NCI-H146 (cell line): Measurements from ENCODE around the gene TTC3.
"Not testable (repeated sequence)": the region's sequence is repeated elsewhere in the genome, so short reads cannot be mapped to it uniquely, and the experiment has no call there.

Experiments used
- DNase-seq: peaks from one replicate; lab custom pipeline; 2025; lab: John Stamatoyannopoulos, UW

The TTC3 gene

DNA sequence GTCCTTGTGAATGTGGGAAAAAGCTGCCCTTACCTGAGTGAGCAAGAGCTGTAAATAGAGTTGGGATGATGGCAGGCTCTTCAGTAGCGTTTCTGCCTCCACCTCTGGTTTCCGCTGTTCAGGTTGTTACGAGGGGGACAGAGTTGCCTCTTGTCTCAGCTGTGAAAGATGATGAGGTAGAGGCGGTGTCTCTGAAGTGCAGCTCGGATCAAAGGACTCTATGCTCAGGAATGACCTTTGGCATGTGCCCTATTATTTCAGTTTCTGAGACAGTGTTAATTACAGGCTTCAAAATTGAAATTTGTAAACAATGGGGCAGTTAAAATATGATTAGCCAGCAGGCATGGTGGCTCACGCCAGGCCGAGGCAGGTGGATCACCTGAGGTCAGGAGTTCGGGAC, 123.8 kb downstream of the TTC3 start:
- peak; percentile 14 for DNase-seq

DNA sequence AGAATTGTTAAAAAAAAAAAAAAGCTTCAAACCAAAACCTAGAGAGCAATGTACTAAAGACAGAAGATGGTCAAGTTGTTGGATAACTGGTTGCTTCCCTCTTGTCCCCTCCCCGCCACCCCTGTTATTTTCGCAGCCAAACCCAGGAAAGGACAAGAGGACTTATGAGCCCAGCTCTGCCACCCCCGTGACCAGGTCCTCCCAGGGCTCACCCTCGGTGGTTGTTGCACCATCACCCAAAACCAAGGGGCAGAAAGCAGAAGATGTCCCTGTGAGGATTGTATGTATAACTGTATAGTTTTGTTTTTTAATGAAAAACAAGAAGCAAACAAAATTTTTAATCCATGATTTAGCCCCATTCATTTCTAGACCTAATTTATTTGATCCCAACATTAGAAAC, 124.7 kb downstream of the TTC3 start:
- no peak for DNase-seq

DNA sequence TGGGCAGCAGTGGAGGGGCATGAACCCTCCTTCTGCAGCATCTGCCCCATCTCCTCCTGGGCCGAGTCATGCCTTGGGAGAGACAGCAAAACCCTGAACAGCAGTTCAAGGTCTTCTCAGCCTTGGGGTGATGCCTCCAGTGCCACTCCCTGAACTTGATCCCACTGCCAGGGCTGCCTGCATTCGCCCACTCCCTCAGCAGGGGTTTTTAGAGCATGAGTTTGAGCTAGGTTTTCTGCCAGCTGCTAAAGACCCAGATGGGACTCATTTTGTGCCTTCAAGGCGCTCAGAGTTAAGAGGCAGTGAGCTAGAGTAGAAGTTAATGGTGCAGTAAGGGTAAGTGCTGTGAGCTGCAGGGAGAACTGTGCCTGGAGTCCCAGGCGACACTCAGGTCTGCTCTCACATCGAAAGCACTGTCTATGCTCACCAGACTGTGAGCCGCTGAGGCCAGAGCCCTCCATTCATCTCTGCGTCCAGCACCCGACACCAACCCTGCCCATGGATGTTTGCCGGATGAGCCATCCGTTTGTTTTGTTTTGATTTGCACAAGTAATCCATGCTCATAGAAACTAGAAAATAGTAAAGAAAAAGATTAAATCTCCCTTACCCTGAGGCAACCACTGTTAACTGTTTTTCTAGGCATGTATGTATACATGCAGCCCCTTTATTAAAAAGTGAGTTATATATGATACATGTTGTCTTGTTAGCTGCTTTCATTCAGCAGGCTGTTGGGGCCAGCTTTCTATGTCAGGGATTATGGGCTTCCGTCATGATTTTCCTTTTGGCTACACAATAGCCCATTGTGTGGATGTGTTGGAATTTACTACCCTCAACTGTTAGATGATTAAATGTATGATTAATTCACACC, 126.2 kb downstream of the TTC3 start:
- no peak for DNase-seq

DNA sequence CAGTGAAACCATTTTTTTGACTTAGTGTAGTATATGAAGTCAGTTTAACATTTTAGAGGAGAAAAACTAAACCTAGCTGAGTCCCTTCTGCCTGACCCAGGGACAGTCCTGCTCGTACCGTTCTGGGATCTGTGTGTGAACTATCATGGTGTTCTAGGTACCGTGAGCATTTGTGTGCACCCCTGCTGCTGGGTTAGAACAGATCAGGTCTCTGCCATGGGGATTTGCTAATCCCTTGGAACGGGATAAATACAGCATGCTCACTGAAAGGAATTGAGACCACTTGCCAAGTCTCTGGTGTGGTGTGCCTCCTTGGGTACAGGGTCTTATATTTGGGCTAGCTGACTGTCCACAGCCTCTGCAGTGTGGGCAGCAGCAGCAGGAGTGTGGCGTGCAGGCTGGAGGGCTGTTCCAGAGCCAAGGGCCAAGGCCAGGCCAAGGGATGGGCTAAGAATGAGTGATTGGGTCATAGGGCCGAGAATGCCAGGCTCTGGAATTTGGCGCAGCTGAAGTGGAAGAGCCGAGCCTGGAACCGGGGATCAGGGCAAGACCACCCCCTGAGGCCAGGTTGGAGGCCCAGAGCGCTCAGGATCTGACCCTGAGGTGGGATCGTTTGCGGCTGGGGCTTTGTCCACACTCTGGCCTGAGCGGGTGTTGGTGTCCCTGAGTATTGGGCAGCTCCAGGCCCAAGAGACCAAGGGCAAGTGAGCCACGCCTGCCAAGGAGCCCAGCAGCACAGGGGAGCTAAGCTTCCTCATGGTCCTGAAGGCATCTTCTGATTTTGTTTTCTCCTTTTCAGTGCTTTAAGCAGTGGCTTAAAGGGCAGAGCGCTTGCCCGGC, 127.8 kb downstream of the TTC3 start:
- DNase-seq: no peak

DNA sequence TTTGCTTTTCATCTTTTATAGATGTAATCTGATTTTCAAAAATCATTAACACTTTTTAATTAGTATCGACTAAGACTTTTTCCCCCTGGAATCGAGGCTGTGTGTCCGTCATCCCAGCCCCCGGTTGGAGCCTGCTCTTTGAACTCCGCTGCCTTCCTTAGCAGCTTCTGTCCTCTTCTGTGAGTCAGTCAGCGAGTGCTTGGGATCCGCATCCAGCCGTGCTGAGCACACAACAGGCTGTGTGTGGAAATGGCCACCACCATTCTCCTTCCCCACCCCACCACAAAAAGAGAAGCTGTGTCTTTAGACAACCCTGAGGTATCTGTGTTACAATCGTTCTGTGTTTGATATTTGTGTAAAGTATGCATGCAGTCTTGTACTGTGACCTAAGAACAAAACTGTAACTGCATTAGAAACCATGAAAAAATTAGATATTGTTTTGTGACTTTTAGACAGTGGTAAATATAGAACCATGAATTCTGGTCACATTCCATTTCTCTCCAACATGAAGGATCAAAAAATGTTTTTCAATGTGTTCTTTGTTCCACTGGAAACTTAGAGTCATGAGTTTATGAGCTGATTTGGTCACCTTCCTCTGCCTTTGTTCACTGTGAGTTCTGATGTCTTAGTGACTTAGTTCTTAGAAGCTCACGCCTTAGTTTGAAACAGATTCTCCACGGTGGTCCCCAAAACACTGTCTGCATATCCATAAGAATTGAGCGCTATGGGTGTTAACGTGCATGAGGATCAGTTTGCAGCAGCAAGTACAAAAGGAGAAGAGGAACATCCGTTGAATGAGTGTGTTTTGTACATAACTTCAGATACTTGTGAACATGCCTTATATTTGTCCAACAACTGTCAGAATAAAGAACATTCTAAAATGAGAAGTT, 129.4 kb downstream of the TTC3 start:
- DNase-seq: no peak

DNA sequence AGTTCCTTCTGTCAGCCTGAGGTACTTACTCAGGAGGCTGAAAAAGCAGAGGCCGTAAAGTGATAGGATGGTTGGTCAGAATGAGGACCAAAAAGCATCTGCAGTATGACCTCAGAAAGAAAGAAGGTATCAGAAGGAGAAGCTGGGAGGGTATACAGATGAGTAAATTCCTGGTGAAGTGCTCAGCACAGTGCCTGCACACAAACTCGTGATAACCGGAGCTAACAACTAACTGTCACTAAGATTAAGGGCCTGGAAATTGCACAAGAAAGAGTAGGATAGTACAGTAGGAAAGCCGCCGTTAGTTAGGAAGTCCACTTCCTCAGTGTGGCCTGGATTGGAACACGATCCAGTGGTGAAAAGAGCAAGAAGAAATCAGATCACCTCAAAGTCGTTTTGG, 131.5 kb downstream of the TTC3 start:
- no peak for DNase-seq

DNA sequence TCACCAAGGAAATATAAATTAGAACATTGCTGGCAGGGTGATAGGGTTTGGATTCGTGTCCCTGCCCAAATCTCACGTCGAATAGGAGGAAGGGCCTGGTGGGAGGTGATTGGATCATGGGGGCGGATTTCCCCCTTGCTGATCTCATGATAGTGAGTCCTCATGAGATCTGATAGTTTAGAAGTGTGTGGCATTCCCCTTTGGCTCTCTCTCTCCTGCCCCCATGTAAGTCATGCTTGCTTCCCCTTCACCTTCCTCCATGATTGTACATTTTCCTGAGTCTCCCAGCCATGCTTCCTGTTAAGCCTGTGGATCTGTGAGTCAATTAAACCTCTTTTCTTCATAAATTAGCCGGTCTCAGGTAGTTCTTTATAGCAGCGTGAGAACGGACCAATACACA, 133.4 kb downstream of the TTC3 start:
- no peak for DNase-seq

- DNase-seq: no peak
Measured at GRCh38 chr21:37207441-37208009, 134.5 kb downstream of the TTC3 start.

- DNase-seq: no peak
Measured at GRCh38 chr21:37208056-37208721, 135.1 kb downstream of the TTC3 start.

DNA sequence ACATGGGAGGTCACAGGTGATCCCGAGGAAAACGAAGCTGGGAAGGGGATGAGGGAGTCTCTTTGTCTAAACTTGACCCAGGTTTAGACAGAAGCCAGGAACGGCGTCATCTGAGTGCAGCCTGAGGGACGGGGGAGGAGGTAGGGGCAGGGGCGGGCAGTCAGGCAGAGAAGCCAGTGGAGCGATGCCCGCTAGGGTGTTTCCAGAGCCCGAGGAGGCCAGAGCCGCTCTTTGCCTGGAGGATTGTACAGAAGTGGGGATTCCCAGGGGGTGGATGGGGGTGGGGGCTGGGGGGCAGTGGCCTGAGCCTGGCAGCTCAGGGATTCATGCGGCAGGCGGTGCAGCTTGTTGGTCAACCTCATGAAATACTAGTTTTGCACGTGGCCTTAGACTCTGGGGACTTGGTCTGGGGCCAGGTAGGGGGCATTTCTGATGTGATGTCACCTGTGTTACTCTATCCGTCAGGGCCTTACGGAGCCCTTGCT, 135.7 kb downstream of the TTC3 start:
- DNase-seq: no peak

GRCh38 chr21:37210130-37210529, 137.1 kb downstream of the TTC3 start:
- no peak for DNase-seq

GRCh38 chr21:37210799-37211198, 137.7 kb downstream of the TTC3 start:
- no peak for DNase-seq

- DNase-seq: no peak
Measured at GRCh38 chr21:37214952-37215351, 141.9 kb downstream of the TTC3 start.

- DNase-seq: no peak
Measured at GRCh38 chr21:37219761-37220432, 146.8 kb downstream of the TTC3 start.

DNA sequence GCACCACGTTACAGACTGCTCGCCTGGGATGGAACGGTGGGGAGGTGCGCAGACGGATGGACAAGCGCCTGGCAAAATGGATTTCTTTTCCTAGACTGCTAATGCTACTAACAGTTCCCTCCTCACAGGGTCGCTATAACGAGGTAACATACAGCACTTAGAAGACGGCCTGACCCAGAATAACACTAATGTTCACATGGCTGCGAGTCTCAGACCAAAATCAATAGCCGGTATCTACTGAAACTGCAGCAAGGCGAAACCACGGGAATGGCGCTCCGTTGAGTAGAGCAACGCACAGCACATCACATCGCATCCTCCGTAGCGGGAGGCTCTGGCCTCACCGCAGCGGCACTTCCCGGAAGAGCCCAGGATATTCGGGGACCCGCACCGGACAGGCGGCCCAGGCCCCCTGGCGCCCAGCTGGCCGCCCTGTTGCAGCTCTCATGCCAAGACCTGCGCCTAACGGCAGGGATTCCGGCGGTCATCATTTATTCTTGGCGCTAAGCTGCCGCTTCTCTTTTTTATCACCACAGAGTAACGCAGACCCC, 147.5 kb downstream of the TTC3 start:
- peak; percentile 13 for DNase-seq

DNA sequence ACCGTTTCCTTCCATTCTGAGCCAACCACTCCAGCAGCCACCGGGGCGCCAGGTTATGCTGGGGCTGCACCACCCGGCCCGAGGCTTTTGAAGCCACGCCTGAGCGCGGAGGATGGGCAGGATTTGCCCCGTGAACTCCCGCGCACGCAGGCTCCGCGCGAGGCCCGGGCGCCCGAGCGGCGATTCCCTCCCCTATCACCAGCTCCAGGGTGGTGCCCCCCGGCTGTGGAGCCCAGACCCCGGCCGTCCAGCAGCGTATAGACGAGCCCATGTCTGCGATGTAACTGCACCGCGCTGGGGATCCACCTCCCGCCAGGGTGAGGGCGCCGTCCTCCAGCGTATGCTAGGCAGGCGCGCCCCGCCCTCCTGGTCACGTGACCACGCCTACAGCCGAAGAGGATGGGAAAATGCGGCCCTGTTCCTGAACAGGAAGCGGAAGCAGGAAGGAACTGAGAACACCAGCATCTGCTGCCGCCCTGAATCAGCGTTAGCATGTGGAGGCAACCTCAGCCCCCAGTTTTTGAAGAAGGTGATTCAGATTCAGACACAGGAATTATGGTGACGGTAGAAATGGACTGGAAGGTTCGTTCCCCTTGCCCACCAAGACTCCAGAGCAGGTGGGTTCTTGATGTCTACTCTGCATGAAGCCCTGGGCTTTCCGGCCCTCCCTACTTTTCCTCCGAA, 148.1 kb downstream of the TTC3 start:
- peak; percentile 29 for DNase-seq

GRCh38 chr21:37222248-37222647, 149.2 kb downstream of the TTC3 start:
- not testable (repeated sequence) for DNase-seq

GRCh38 chr21:37223804-37224345, 150.8 kb downstream of the TTC3 start:
- DNase-seq: no peak
